ENCODE data around the gene CDKN1C. TPM values are rescaled to one million over a fixed set of nuclear protein-coding genes. Genes with fewer than 3 reads are reported as not detected.
A peak's percentile ranks its signal among the peaks of the same experiment; 100 is the strongest.
"Not testable (repeated sequence)": the region's sequence is repeated elsewhere in the genome, so short reads cannot be mapped to it uniquely, and the experiment has no call there.

Gene CDKN1C
- total RNA-seq, 1 experiment from 2014 or later = 0.25 TPM

DNA sequence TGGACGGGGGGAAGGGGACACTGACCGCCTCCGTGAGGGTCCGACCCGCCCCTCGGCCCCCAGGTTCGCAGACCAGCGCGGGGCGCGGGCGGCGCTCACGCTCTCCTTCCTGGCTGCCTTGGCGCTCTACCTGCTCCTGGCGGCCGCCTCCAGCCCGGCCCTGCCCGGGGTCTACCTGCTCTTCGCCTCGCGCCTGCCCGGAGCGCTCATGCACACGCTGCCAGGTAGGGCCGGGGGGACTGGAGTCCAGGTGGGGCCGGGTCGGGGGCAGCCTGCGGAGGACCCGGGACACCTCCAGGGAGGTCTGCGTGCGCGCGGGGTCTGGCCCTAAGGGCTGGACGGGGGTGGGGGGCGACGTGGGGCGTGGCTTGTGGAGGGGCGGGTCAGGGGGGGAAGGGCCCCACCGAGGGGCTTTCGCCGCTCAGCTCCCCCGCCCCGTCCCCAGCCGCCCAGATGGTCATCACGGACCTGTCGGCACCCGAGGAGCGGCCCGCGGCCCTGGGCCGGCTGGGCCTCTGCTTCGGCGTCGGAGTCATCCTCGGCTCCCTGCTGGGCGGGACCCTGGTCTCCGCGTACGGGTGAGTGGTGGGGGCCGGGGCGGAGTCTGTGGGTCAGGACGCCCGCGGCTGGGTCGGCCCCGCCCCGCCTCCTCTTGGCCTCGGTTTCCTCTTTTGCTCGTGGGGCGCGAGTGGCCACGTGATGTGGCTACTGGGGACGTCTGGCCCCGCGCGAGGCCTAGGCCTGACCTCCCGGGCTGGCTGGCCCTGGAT is 23.7 kb upstream of the CDKN1C start:
- DNase-seq (ENCODE audit: extremely low read depth, low read depth) = no peak

DNA sequence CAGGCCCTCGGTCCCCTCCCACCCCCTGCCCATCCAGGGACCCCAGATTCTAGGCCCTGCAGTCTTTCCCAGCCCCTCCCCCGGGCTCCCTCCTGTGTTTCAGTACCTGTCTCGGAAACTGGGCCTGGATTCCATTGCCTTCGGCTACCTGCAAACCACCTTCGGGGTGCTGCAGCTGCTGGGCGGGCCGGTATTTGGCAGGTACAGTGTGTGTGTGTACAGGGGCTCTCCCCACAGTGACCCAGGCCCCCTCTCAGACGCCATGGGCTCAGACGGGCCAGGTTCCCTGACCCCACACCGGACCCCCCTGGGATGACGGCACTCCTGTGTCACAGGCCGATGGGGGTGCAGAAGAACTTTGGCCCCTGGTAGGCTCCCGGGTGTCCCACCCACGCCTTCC is 22.6 kb upstream of the CDKN1C start:
- DNase-seq (ENCODE audit: extremely low read depth, low read depth) = no peak

DNA sequence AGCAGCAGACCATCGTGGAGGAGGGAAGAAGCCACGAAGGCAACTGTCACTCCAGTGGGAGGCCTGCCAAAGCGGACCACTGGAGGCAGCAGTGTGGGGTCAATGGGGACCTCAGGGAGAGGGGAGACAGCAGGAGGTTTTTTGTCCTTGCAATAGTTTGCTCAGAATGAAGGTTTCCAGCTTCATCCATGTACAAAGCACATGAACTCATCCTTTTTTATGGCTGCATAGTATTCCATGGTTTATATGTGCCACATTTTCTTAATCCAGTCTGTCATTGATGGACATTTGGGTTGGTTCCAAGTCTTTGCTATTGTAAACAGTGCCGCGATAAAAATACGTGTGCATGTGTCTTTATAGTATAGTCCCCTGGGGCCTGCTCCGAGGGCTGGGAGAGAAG is 19.7 kb upstream of the CDKN1C start:
- not testable (repeated sequence) for DNase-seq (ENCODE audit: extremely low read depth, low read depth)

DNA sequence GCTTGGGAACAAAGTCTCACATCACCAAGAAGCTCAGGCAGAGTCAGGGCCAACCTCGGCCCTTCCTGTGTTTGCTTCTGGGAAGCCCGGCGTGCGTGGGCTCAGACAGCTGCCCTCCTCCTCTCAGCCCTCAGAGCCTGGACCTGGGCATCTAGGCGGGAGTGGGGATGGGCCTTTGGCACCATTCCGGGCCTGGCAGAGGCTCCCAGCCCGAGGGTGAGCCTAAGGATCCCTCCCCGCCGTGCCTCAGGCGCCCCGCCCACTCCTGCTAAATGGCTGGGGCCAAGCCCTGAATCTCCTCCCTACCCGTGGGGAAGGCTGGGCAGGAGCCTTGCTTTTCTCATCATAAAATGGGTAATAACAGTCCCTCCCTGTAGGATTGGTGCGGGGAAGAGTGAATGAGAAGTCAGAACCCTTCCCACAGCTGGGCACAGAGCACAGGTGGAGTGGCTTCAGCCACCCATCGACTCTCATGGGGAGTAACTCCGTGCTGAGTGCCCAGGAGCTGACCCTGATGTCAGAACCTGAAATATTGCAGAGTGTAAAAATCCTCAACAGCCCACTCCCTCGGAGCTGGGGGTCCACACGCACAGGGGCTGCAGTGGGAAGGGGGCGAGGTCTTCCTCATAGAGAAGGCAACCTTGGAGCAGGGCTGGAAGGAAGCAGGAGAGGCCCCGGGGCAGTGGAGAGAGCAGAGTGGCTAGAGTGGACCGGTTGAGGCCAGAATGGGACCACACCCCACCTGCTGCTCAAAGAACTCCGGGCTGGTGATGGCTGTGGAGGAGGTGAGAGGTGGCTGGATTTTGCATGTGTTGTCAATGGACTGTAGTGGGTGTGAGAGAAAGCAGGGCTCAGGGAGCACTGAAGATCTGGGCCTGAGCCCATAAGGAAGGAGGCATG is 18.8 kb upstream of the CDKN1C start:
- no peak for DNase-seq (ENCODE audit: extremely low read depth, low read depth)

DNA sequence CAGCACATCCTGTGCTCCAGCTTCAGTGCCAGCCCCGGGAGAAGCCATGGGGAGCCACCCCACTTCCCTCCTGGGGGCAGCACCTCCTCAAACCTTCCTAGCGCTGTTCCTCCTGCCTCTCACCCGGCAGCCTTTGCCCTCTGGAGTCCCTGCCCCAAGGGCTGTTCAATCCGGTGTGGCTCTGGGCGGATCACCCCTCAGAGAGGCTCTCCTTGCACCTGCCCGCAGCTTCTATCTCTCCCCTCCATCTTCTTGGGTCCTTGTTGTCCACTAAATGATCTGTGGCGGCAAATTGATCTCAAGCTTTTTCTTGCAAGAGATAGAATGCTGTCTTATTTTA is 18.1 kb upstream of the CDKN1C start:
- no peak for DNase-seq (ENCODE audit: extremely low read depth, low read depth)

DNA sequence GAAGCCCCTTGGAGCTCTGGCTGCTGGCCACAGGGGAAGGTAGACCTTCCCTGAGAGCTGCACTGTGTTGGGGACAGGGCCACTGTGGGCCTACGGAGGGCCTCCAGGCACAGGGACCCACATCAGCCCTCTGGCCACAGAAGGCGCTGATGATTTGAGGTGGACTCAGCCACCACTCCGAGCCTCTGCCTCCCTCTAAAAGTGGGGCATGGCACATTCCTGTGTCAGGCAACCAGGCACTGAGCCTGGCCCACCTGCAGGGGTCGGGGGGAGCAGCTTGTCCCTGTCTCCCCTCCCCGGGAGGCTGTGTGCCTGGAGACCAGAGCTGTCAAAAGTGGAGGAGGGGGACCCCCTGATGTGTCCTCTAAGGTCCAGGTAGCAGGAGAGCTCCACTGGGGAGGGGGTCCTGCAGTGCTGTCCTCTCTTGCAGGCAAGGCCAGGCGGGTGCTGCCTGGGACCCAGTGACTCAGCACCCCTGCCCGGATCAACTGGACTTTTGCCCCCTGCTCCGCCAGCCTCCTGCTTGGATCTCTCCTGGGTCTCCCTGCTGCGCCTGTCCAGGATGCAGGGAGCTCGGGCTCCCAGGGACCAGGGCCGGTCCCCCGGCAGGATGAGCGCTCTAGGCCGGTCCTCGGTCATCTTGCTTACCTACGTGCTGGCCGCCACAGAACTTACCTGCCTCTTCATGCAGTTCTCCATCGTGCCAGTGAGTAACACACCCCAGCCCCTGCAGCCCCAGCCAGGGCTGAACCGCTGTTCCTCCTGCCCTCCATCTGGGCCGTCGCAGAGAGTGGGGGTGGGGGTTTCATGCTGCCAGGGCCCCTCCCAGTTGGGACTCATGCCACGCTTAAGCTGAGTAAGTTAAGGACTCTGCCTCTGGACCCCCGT is 17.5 kb upstream of the CDKN1C start:
- DNase-seq (ENCODE audit: extremely low read depth, low read depth) = no peak

DNA sequence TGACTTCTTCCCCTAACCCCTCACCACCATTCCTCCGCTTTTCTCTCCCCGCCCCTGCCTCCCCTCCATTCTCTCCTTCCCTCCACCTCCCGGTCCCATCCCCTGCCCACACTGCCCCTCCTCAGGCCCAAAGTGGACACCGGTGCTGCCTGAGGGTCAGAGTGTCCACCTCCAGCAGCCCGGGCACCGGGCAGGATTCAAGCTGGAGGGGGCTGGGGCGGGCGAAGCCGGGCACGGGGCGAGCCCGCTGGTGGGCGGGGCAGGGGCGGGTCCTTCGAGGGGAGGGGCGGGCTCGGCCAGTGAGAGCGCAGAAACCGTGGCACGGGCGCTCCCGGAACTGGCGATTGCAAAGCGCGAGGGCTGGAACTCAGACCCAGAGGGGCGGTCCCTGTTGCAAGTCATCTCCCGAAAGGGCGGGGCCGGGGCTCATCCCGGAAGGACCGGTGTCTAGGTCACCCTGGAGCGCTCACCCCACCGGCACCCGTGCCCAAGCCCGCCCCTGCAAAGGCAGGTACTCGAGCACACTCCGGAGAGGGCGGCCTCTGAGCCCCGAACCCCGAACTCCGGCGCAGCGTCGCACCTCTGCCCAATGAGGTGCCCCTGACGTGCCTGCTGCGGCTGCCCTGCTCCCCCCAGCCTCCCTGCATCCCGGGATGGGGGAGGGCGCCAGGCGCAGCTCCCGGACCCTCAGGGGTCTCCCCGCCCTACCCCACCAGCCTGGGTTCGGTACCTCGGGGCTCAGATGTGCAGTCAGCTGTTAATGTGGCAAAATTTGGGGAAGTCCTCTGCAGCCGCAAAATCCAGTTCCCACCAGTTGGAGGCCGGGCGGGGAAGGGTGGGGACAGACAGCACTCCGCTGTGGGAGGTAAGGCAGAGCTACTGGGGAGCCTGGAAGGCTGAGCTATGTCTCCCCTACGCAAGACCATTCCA is 16.5 kb upstream of the CDKN1C start:
- DNase-seq (ENCODE audit: extremely low read depth, low read depth) = peak; percentile 87

DNA sequence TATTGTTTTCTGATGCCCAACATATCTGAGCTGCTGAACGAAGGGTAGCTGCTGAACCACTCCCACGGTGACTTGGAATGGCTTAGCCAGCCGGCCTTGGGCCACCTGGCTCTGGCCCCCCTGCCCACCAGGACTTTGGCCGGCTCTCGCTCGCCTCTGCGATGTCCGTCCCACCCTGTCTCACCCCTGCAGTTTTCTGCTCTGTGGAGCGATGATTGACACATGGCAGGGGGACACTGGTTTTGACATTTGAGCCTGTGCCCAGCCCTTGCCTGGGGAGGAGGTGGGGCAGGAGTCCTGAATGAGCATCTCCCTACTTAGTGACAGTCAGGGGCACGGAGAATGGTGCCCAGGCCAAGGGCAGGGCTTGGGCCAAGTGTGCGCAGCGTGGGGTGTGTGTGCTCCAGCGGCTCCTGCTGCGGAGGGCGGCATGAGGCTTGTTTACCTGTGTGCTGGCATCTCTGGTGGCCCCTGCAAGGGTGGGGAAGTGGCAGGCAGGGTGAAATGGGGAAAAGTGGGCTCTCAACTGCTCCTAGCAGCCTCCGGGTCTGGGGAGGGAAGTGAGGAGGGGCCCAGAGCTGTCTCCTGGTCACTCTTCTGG is 15.7 kb upstream of the CDKN1C start:
- no peak for DNase-seq (ENCODE audit: extremely low read depth, low read depth)

DNA sequence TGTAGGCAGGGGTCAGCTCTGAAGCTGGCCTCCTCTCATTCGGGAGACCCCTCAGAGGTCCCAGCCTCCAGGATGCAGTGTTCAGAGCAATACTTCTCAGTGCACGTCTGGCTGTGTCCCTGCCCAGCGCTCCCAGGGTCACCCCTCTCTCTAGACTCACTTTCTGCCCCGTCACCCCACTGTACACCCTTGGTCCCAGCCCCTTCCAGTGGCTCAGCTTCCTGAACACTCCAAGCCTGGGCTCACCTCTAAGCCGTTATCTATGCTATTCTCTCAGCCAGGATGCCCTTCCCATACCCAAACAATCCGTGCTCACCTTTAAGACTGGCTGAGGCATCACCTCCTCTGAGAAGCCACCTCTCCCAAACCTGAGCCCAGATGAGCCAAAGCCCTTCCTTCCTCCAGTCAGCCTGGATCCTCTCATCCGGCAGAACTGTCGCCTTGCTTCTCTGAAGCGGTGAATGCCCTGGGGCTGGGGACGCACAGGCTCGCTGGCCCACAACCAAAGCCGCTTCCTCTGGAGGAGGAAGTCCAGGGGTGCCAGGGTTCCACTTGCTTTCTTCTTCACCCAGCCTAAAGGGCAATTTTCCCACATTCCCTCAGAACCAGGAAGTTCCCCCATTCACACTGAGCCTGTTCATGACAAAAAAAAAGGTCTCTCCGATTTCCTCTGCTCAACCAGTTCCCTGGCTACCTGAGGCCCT is 13.7 kb upstream of the CDKN1C start:
- DNase-seq (ENCODE audit: extremely low read depth, low read depth) = no peak

DNA sequence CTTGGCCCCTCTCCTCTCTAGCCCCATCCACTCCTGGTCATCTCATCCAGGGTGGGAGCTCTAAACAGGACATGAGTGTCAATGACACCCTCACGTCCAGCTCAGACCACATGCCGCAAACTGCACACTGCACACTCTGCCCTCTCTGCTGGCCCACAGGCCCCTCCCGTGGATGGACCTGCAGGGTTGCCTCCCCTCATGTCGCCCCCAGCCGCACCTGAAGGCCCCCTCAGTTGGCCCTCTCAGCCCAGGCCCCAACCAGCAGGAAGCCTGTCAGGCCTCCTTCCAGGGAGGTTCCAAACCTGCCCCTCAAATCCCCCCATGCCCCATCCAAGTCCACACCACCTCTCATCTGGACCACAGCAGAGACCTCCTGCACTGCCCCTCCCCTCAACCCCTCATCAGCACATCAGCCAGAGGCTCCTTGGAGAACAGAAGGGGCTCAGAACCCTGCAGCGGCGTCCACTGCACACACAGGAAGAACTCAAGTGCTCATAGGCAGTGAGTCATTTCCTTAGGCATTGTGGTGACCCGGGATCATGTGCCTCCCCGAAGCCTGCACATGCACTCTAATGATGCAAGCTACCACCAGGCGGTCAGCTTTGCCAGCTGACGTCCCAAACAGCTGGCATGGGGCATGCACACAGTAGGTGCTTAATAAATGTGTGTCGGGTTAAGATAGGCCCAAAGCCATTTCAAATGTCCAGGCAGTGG is 12.9 kb upstream of the CDKN1C start:
- no peak for DNase-seq (ENCODE audit: extremely low read depth, low read depth)

DNA sequence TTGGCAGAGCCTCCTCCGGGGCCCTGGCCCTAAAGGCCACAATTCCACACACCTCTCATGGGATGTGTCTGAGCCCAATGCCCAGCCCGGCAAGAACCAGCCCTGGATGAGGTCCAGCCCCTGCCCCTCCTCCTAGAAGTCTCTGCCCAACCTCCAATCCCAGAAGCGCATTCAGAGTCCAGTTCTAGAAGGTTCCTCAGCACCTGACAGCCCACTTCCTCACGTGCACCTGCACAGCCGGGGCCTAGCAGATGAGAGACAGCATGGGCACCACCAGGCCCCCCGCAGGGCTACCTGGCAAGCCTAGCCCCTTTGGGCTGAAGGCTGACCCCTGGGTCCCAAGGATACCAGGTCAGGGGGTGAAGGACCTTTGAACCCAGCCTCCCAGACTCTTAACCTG is 11.5 kb upstream of the CDKN1C start:
- DNase-seq (ENCODE audit: extremely low read depth, low read depth) = no peak

DNA sequence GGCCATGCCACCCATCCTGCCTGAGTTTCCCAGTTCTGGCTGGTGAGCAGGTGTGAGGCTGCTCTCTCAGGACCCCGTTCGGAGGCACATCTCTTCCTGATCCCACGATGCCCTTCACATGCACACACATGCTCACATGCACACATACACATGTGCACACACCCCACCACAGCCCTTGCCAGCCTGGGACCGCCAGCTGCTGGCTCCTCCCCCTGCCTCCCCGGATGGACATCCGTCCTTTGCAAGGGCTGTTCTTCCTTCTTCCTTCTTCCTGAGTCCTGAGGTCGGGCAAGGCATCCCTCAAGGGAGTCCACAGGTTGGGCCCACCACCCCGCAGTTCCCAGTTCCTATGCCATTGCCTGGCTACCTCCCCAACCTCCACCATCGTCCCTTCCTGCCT is 10.5 kb upstream of the CDKN1C start:
- DNase-seq (ENCODE audit: extremely low read depth, low read depth) = no peak

DNA sequence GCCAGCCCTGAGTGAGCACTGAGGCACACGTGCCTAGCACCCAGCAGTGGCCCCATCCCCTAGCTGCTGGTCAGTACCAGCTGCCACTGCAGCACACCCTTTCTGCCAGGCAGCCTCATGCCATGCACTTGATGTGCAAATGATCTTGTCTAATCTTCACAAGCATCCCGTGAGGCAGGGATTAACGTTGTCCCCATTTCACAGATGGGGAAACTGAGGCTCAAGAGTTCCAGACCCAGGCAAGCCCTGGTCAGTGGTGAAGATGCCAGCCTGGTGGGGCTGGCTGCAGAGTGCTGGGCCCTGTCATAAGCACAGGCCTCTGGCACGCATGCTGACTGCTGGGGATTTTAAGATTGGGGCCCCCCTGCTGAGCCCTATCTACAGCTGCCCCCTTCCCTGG is 8.4 kb upstream of the CDKN1C start:
- DNase-seq (ENCODE audit: extremely low read depth, low read depth) = no peak

DNA sequence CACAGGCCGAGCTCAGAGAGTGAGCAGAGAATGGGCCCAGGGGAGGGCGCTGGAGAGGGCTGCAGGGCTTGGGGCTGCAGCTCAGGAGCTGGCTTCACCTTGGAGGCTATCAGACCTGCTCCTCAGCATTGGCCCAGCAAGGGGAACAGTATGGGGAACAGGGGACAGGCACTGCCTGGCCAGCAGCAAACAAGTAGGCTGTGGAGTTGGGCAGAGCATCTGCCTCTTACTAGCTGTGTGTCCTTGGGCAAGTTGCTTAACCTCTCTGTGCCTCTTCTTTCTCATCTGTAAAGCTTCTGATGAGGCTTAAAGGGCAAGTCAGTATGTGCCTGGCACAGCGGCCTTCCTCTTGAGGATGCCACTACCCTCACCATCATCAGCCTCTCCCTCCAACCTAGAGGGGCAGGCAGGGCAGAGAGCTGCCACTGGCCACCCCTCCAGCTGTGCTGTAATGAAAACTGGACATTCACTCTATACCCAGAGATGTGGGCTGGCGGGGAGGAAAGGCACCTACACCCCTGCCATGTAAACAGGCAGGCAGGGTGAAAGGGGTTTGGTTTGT is 7.5 kb upstream of the CDKN1C start:
- no peak for DNase-seq (ENCODE audit: extremely low read depth, low read depth)

DNA sequence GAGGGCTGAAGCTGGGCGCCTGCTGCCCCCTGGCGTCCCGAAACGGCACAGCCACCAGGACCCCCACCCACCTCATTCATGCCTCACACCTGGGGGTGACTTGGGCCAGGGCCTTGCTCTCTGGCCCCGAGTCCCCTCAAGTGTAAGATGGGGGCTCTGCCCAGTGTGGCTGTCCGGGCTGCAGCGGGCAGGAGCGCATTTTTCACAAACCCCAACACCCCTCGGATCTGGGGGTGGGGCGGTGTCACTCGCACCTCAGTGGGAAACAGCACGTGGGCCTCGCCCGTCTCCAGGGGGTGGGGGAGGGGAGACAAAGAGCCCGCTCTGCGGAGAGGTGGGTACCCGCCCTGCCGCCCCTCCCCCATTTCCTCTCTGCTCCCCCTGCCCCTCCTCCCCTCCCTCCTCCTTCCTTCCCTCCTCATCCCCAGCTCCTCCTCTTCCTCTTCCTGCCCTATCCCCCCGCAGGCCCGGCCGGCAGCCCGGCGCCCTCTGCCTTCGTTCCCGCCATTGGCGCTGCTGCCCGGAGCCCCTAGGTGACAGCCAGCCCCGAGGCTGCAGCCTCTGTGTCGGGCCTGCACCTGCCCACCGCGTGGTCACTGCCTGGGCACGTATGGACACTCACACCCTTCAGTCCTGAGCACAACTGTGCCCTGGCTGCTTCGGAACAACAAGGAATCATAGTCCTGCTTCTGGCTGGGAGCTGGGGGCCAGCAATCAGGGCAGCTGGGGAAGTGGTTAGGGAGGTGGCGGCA is 6.8 kb upstream of the CDKN1C start:
- no peak for DNase-seq (ENCODE audit: extremely low read depth, low read depth)

DNA sequence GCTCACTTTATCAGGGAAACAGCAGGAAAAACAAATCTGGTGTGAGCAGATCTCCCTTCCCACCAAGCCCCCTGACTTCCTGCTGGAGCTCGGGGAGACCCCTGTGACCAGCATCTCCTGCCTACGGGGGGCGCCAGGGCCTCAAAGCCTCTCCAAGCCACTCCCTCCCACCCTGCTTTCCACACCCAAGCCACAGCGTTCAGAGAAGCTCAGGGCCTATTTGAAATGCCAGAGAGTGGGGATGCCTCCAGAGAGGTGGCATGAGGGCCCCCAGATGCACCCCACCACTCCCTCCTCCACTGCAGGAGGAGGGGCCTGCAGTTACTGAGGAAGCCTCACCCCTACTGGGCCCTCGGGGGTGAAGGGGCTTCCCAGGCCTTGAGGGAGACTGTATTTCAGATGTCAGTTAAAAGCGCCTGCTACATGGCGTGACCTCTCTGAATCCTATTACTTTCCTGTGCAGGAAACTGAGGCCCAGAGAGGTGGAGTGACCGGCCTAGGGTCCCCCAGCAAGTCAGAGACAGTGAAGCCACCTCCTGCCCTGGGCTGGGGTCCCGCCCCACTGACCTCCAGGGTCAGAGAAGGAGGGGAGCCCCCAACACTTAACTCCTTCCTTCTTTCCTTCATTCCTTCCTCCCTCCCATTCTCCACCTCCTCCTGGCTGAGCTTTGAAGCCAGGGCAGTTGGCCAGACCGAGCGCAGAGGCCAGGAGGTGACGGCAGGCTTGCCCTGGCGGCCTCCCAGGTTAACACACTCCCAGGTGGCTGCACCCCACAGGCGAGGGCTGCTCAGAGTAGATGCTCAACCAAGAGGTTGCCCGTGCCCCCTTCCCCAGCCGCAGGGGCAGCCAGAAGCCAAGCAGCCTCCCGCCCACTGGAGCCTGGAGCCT is 6.0 kb upstream of the CDKN1C start:
- no peak for DNase-seq (ENCODE audit: extremely low read depth, low read depth)
